Activated naive CD4-positive, alpha-beta T cell (primary cell): ENCODE measurements around the gene CTSV.
"Not testable (repeated sequence)": the region's sequence is repeated elsewhere in the genome, so short reads cannot be mapped to it uniquely, and the experiment has no call there.

Experiments
- DNase-seq, 4 experiments: peaks; one replicate each; lab custom pipeline; 2025; lab: John Stamatoyannopoulos, UW

The CTSV gene

GRCh38 chr9:97038611-97039513 is at the start of gene CTSV:
CTSV (minus strand) TSS chr9:97039142; CDS start chr9:97038043, 1,099 bp downstream.
- peak; percentile 22 to 61 (median 42) for DNase-seq

- DNase-seq: not testable (repeated sequence)
Measured at GRCh38 chr9:97087668-97088215, 48.8 kb upstream of the CTSV start.

- DNase-seq: not testable (repeated sequence)
Measured at GRCh38 chr9:97084562-97084991, 45.6 kb upstream of the CTSV start.

GRCh38 chr9:97078362-97078761 is 39.4 kb upstream of the CTSV start:
- no peak for DNase-seq

DNA sequence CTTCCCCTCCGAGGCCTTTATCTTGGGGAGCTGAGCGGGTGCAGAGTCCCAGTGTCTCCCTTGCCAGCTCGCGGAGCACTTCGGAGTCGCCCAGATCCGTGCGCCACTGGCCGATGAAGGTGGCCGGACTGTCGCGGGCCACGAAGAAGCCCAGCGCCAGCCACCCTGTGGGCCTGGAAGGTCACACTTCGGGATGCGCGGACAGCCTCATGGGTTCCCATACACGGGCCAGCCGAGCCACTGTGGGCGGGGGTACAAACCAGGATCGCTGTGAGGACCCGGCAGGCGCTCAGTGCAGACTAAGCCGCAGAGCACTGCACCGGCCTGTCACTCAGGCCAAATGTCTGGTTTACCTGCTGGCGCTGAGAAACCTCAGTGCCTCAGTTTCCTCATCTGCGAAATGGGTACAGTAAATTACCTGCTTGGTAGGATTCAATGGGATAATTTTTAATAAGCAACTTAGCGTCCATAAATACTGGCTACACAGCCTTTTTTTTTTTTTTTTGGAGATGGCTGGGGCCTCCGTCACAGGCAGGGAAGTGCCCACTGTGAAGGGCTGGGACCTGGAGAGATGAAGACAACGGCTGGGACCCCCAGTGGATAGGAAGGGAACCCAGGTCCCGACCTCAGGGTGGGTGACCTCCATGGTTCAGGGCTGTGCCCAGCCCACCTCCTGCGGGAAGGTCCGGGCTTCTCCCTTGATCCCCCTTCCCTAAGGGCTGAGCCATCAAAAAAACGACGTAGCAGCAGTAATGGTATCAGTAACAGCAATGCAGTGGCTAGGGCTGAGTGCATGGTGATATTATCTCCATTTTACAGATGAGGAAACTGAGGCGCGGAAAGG is 38.7 kb upstream of the CTSV start:
- DNase-seq: no peak

DNA sequence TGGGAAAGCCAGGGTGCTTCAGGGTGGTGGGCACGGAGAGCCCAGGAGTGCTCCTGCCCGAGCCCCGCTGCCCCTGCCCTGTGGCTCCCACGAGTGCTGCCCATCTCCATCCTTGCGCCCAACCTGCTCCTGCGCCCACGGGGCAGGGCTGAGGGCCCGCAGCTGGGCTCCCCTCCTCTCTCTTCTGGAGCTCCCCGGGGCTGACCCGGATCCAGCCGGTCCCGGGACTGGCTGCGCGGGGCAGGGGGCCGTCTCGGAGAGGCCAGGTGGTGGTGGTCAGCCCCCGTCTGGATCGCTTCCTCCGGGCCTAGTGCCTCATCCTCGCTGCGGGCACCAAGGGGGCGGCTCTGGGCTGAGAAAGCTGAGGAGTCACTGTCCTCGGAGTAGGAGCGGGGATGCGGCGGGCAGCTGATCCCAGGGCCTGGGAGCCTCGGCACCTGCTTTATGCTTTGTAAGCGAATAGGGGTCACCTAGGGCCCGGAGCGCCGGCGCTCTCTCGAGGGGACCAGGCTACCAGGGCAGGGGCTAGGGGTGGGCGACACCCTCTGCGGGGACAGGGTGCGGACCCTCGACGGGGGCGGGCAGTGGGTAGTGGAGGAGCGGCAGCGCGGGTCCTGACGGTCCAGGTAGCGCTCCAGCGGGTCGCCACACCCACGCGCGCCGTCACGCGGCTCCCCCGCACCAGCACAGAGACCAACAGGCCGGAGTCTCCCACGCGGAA is 37.9 kb upstream of the CTSV start:
- not testable (repeated sequence) for DNase-seq

DNA sequence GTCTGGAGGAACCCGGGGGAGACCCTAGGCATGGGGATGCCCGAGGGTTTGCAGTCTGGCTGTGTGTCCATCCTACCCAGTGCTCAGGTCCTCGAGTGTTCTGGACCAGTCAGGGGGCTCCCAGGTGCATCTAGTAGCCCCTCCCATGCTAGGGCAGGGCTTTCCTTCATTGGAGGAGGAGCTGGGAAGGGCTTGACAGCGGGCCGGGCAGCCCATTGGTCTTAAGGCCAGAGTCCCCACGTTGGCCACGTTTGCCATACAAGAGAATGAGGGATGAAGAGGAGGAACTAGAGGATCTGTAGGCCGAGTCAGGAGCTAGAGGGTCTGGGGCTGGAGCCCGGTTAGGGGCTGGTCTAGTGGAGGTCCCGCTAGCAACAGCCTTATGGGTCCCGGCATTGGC is 37.3 kb upstream of the CTSV start:
- DNase-seq: no peak

- DNase-seq: no peak
Measured at GRCh38 chr9:97075289-97075985, 36.5 kb upstream of the CTSV start.

DNA sequence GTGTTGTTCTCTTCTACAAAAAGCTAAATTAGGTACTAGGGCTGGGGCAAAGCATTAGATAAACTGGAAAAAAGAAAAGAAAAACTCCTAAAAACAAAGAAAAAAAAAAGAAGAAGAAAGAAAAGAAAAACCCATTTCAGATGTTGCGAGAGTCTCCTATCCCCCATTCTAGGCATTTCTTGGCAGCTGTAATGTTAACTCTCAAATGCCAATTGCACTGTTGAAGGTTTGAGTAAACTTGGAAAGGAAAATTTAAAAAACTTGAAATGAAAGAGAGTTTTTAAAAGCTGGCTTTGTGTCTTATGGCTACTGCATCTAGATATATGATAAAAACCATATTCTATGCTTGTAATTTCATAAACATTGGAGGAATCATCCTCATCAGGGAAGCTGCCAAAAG is 34.6 kb upstream of the CTSV start:
- DNase-seq: no peak

GRCh38 chr9:97072285-97072776 is 33.4 kb upstream of the CTSV start:
- DNase-seq: no peak

- not testable (repeated sequence) for DNase-seq
Measured at GRCh38 chr9:97070325-97070724, 31.4 kb upstream of the CTSV start.

- DNase-seq: no peak
Measured at GRCh38 chr9:97067490-97067889, 28.5 kb upstream of the CTSV start.

- DNase-seq: no peak
Measured at GRCh38 chr9:97064176-97064575, 25.2 kb upstream of the CTSV start.

DNA sequence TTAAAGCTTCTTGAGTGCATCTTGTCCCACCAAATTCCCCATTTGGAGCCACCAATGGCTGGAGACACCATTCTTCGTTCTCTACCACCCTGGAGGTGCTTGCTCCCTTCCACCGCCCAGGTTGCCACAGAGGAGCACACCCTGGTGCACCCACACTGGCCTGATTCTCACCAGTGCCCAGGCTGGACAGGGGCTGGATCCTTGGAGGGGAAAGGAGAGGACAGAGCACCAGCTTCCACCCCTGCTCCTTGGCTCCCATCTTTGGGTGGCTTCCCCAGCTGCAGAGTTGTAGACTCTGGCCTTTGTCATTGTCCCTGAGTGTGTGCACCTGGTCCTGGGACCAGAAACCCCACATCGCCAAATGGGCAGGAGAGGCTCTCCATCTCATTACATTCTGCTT is 21.9 kb upstream of the CTSV start:
- DNase-seq: no peak

DNA sequence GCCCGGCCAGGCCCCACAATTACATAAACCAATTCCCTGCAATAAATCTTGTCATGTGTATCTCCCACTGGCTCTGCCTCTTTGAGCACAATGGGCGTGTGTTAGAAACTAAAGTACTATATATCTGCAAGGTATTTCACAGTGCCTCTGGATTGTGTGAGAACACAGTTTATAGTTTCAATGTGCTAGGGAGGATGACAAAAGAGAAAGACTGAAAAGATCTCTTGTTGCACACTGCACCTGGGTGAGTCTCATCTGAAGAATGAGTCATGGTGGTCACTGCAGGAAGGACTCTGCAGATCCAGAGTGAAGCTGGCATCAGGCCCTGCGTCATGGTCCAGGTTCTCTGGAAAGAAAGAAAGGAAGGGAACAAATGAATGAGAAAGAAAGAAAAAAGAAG is 20.7 kb upstream of the CTSV start:
- no peak for DNase-seq

GRCh38 chr9:97057651-97058050 is 18.7 kb upstream of the CTSV start:
- no peak for DNase-seq

DNA sequence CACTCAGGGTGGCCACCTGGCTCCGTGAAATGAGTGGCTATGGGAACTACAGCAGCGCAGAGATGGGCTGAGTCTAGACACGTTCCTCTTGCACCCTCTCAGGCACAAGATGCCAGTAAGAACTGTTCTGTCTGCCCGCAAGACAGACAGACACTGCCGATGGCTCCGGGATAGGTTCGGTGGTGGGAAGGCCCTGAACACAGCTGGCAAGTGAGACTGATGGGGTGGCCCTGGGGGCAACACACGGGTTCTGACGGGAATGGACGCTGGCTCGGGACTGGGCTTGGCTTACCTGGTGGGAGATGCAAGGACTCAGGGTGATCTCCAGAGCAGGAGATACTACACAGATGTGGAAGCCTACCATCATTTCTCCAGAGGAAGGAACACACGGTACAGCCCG is 16.9 kb upstream of the CTSV start:
- not testable (repeated sequence) for DNase-seq

- no peak for DNase-seq
Measured at GRCh38 chr9:97053717-97054116, 14.8 kb upstream of the CTSV start.

- DNase-seq: no peak
Measured at GRCh38 chr9:97052735-97053134, 13.8 kb upstream of the CTSV start.

- DNase-seq: no peak
Measured at GRCh38 chr9:97046228-97046627, 7.3 kb upstream of the CTSV start.

GRCh38 chr9:97045300-97045699 is 6.4 kb upstream of the CTSV start:
- no peak for DNase-seq
